CD4-positive, alpha-beta T cell (primary cell): ENCODE data around the gene DHRS3. TPM values are rescaled to one million over a fixed set of nuclear protein-coding genes. Genes with fewer than 3 reads are reported as not detected.

Experiments
- ATAC-seq: fragments of 200-7000 bp; cut with Tn5 transposase; one replicate; pipeline ENCODE4 v1.10.0; 2022; ENCODE audit warnings: mild to moderate bottlenecking; ENCODE audit not compliant: poor library complexity
- CTCF ChIA-PET: fragments of 350-600 bp; sonication (Branson Sonifier 250); formaldehyde crosslinking; loops from one replicate; lab custom pipeline; 2021; ENCODE audit warnings: antibody characterized with exemption, inconsistent platforms; lab: Charles Lee
- POLR2A ChIA-PET: fragments of 350-600 bp; sonication (Branson Sonifier 250); formaldehyde crosslinking; loops from one replicate; lab custom pipeline; 2021; ENCODE audit warnings: antibody characterized with exemption, inconsistent platforms; lab: Charles Lee
- DNase-seq, 14 experiments: peaks; one replicate each; pipeline ENCODE4 v3.0.0-alpha.2; 2013 to 2020; ENCODE audit warnings: mixed read lengths in 2 of 14
- H3K27ac ChIP-seq, 2 donors: one replicate each; pipeline versions ENCODE4 v1.5.1 to v1.7.0; 2013; ENCODE audit warnings: low read length in 2 of 2, low read depth in 1 of 2, mild to moderate bottlenecking in 1 of 2
- H3K27me3 ChIP-seq, 2 experiments: 1 replicate in 1 of 2; 2 replicates in 1 of 2; pipeline versions ENCODE4 v1.6.1 to v1.7.0; 2013; ENCODE audit warnings: low read length in 2 of 2, control low read depth in 1 of 2, mild to moderate bottlenecking in 1 of 2, moderate library complexity in 1 of 2; ENCODE audit not compliant: insufficient read depth in 2 of 2, control insufficient read depth in 1 of 2
- H3K36me3 ChIP-seq: one replicate; pipeline ENCODE4 v1.6.1; 2013; ENCODE audit warnings: low read length, control low read depth; ENCODE audit not compliant: insufficient read depth
- H3K4me1 ChIP-seq: one replicate; pipeline ENCODE4 v1.6.1; 2013; ENCODE audit warnings: low read length, control low read depth; ENCODE audit not compliant: insufficient read depth
- H3K4me3 ChIP-seq: one replicate; pipeline ENCODE4 v1.5.1; 2013; ENCODE audit warnings: mild to moderate bottlenecking, low read length, moderate library complexity
- H3K9me3 ChIP-seq, 2 experiments: 1 replicate in 1 of 2; 2 replicates in 1 of 2; pipeline versions ENCODE4 v1.6.1 to v1.7.0; 2013; ENCODE audit warnings: low read length in 2 of 2, mild to moderate bottlenecking in 2 of 2, control low read depth in 1 of 2, moderate library complexity in 1 of 2; ENCODE audit not compliant: control insufficient read depth in 1 of 2, insufficient read depth in 1 of 2
- H3K27ac Mint-ChIP-seq: one replicate; pipeline ENCODE4 v1.8.0; 2020; ENCODE audit warnings: mixed read lengths
- H3K27me3 Mint-ChIP-seq: one replicate; pipeline ENCODE4 v1.8.0; 2021; ENCODE audit warnings: mixed read lengths
- H3K36me3 Mint-ChIP-seq: one replicate; pipeline ENCODE4 v1.8.0; 2021; ENCODE audit warnings: low read depth, mixed read lengths
- H3K4me1 Mint-ChIP-seq: one replicate; pipeline ENCODE4 v1.8.0; 2021; ENCODE audit warnings: low read depth, mixed read lengths
- H3K4me3 Mint-ChIP-seq: one replicate; pipeline ENCODE4 v1.8.0; 2020; ENCODE audit warnings: mild to moderate bottlenecking, mixed read lengths
- H3K9me3 Mint-ChIP-seq: one replicate; pipeline ENCODE4 v1.8.0; 2020; ENCODE audit warnings: mixed read lengths
- CTCF ChIP-seq: fragments of 200-600 bp; IDR thresholded peaks from one replicate; pipeline ENCODE4 v1.8.0; 2022; ENCODE audit warnings: antibody characterized with exemption, mild to moderate bottlenecking
- intact Hi-C, 2 experiments: fragments of 100-400 bp; cut with DNase I in 1 of 2; cut with micrococcal nuclease in 1 of 2; formaldehyde crosslinking; loops; one replicate each; pipeline versions ENCODE4 v1.15.1 to v1.9.0; 2023 to 2025; cut with DNase I, micrococcal nuclease
- total RNA-seq, 174 experiments: library from RNA in 2 of 174; stranded (reverse) in 2 of 174; gene quantifications; one replicate each; pipeline ENCODE4 v1.2.3 and lab custom pipeline; 2021 to 2026

Gene DHRS3
- total RNA-seq, 2 experiments from 2014 or later, result 102 to 108 TPM

- ATAC-seq (no peak), DNase-seq (no peak)
- H3K27ac Mint-ChIP-seq, result no peak overlapping the region
- Histone ChIP-seq H3K27me3 (no peaks in the 10 kb centered on the region), H3K4me3 (no peak overlapping the region), H3K27ac (no peak overlapping the region), H3K4me1 (peaks cover 77% of the 10 kb centered on the region), H3K9me3 (no peaks in the 10 kb centered on the region), H3K36me3 (no peaks in the 10 kb centered on the region)
- no peaks in the 10 kb centered on the region for H3K27me3 Mint-ChIP-seq
- TF ChIP-seq CTCF, result no peak
- intact Hi-C loops, result no loop called here
- peaks cover 71% of the 10 kb centered on the region for H3K4me1 Mint-ChIP-seq
- ChIA-PET POLR2A (interaction anchor here (1.2 kb wide), 1 partner anchor 18 kb away, joined by 3 read pairs; no protein-coding TSS in a partner anchor), CTCF (interaction anchor here (3.1 kb wide), 1 partner anchor 19 kb away, joined by 78 read pairs; the partner anchor contains the start of gene DHRS3)
- H3K9me3 Mint-ChIP-seq, result no peaks in the 10 kb centered on the region
- peaks cover 14% of the 10 kb centered on the region for H3K36me3 Mint-ChIP-seq
- no peak overlapping the region for H3K4me3 Mint-ChIP-seq
Measured at GRCh38 chr1:12599657-12600056, 18.4 kb downstream of the DHRS3 start.

GRCh38 chr1:12598974-12599373 is 19.0 kb downstream of the DHRS3 start:
- CTCF ChIA-PET, result no interaction called here
- Mint-ChIP-seq H3K27ac (no peak overlapping the region), H3K9me3 (no peaks in the 10 kb centered on the region), H3K27me3 (no peaks in the 10 kb centered on the region), H3K36me3 (peaks cover 7% of the 10 kb centered on the region), H3K4me1 (peaks cover 71% of the 10 kb centered on the region), H3K4me3 (no peak overlapping the region)
- intact Hi-C loops, result no loop called here
- Histone ChIP-seq H3K4me1 (peaks cover 76% of the 10 kb centered on the region), H3K4me3 (no peak overlapping the region), H3K9me3 (no peaks in the 10 kb centered on the region), H3K27ac (no peak overlapping the region), H3K36me3 (no peaks in the 10 kb centered on the region), H3K27me3 (no peaks in the 10 kb centered on the region)
- POLR2A ChIA-PET, result interaction anchor here (1.2 kb wide), 1 partner anchor 19 kb away, joined by 3 read pairs; no protein-coding TSS in a partner anchor
- ATAC-seq, result no peak
- DNase-seq, result no peak
- no peak for TF ChIP-seq CTCF

GRCh38 chr1:12597792-12598191 is 20.2 kb downstream of the DHRS3 start:
- Mint-ChIP-seq H3K4me3 (peak overlapping the region; percentile 63), H3K36me3 (peaks cover 5% of the 10 kb centered on the region), H3K4me1 (peaks cover 67% of the 10 kb centered on the region), H3K27me3 (no peaks in the 10 kb centered on the region), H3K27ac (peak overlapping the region; percentile 59), H3K9me3 (no peaks in the 10 kb centered on the region)
- H3K4me3 ChIP-seq, result no peak overlapping the region
- H3K27me3 ChIP-seq, result no peaks in the 10 kb centered on the region
- DNase-seq (no peak), ATAC-seq (no peak)
- peaks cover 2% of the 10 kb centered on the region for H3K36me3 ChIP-seq
- peaks cover 71% of the 10 kb centered on the region for H3K4me1 ChIP-seq
- H3K27ac ChIP-seq, result no peak overlapping the region
- no peaks in the 10 kb centered on the region for H3K9me3 ChIP-seq
- no peak for TF ChIP-seq CTCF
- ChIA-PET CTCF (no interaction called here), POLR2A (interaction anchor here (4.8 kb wide), 1 partner anchor 20 kb away, joined by 27 read pairs; the partner anchor contains the start of gene DHRS3)
- intact Hi-C loops, result no loop called here
